ENCODE measurements around the gene SCGB3A2.

- TF ChIP-seq GABPA (IDR thresholded peaks at IDR 0.05; ENCODE audit: low read depth) (no peak), RAD21 (IDR thresholded peaks at IDR 0.05; ENCODE audit: low read length) (no peak)
These were observed 26.9 kb upstream of the SCGB3A2 start for GRCh38 chr5:147851578-147851977.

Measured in SK-N-SH (cell line).